Measurements from ENCODE around the gene C1QTNF6. TPM values are rescaled to one million over a fixed set of nuclear protein-coding genes. Genes with fewer than 3 reads are reported as not detected.

Gene C1QTNF6
- total RNA-seq, 1 donor from 2014 or later = 7.7 TPM

DNA sequence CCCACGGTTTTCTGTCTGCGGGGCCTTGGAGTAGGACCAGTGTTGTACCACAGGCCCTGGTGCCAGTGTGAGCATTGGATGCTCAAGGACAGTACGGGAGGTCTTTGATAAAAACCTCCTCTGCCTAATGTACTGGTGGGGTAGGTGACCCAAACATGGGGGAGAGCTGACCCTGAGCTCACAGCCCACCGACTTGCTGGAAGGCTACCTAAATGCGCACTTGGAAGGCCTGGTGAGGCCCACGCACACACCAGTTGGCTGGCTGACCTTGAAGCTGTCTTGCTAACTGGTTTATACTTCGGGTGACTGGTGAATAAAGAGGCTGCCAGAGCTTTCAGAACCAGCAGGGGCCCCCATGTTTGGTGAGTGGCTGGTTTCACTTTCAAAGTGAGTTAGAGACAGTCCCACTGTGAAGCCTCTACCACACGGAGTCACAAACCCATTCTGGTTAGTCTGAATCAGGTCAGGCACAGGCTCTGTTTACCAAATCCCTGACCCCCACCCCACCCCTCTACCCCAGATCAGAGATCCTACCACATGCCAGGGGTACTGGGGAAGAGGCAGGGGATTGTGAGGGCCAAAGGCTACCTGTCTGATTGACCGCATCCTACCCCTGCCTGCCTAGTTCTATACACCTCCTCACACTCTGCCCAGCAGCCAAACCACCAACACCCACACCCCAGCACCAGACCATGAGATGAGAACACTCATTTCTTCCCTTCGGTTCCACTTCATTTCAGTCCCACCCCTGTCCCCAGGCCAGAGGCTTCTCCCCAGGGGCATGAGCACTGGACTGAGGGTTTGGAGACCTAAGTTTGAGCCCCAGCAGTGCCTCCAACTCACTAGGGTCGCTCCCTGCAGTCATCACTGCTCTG lies 25.6 kb downstream of the C1QTNF6 start:
- intact Hi-C loops (cut with micrococcal nuclease) = loop anchor here (1.0 to 5.0 kb wide), 7 partner anchors 12 to 300 kb away; partner anchors contain the start of gene NCF4
- Mint-ChIP-seq H3K36me3 (ENCODE audit: low read depth) (no peaks in the 10 kb centered on the region), H3K4me1 (ENCODE audit: low read depth) (peaks cover 79% of the 10 kb centered on the region), H3K27me3 (ENCODE audit: low read depth) (no peaks in the 10 kb centered on the region), H3K4me3 (ENCODE audit: low read depth) (peak overlapping the region; percentile 47), H3K27ac (peak overlapping the region; percentile 91), H3K9me3 (peaks cover 5% of the 10 kb centered on the region)
- DNase-seq (ENCODE audit: low spot score) = peak; percentile 76

DNA sequence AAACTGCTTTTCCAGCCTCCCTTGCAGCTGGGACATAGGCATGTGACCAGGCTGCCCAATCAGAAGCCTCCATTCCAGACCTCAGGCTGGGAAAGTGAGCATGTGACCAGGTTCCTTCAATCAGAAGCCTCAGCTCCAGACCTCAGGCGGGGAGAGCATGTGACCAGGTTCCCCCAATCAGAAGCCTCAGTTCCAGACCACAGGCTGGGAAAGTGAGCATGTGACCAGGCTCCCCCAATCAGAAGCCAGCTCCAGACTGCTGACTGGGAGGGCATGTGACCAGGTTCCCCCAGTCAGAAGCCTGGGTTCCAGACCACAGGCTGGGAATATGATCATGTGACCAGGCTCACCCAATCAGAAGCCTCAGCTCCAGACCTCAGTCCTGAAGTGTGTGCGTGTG lies 26.6 kb downstream of the C1QTNF6 start:
- Mint-ChIP-seq H3K27me3 (ENCODE audit: low read depth) (no peaks in the 10 kb centered on the region), H3K4me1 (ENCODE audit: low read depth) (peaks cover 74% of the 10 kb centered on the region), H3K4me3 (ENCODE audit: low read depth) (no peak overlapping the region), H3K27ac (peak overlapping the region; percentile 91), H3K36me3 (ENCODE audit: low read depth) (no peaks in the 10 kb centered on the region), H3K9me3 (peaks cover 5% of the 10 kb centered on the region)
- intact Hi-C loops (cut with micrococcal nuclease) = loop anchor here (5.0 kb wide), 1 partner anchor 299 kb away; the partner anchor contains the start of gene NCF4
- DNase-seq (ENCODE audit: low spot score) = no peak

DNA sequence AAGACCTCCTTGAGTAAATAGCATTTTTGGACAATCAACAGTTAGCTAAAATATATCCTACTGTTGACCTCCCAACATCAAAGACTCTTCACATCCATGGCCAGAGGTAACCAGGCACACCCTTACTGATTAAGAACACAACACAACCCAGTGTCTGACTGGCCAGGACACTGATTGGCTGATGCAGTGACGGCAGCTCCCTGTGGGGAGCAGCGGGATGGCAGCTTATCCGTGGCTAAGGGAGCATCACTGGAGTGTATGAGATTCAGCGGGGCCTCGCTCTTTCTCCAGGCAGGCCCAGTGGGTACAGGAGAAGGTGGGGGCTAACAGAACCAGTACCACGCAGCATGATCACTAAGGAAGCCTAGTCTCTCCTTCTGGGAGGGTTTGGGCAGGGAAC lies 28.0 kb downstream of the C1QTNF6 start:
- peaks cover 3% of the 10 kb centered on the region for H3K36me3 Mint-ChIP-seq (ENCODE audit: low read depth)
- H3K4me1 Mint-ChIP-seq (ENCODE audit: low read depth) = peaks cover 80% of the 10 kb centered on the region
- no peaks in the 10 kb centered on the region for H3K27me3 Mint-ChIP-seq (ENCODE audit: low read depth)
- intact Hi-C loops (cut with micrococcal nuclease) = loop anchor here (5.0 kb wide), 1 partner anchor 298 kb away; the partner anchor contains the start of gene NCF4
- peaks cover 5% of the 10 kb centered on the region for H3K9me3 Mint-ChIP-seq
- DNase-seq (ENCODE audit: low spot score) = no peak
- no peak overlapping the region for H3K4me3 Mint-ChIP-seq (ENCODE audit: low read depth)
- H3K27ac Mint-ChIP-seq = peak overlapping the region; percentile 11

DNA sequence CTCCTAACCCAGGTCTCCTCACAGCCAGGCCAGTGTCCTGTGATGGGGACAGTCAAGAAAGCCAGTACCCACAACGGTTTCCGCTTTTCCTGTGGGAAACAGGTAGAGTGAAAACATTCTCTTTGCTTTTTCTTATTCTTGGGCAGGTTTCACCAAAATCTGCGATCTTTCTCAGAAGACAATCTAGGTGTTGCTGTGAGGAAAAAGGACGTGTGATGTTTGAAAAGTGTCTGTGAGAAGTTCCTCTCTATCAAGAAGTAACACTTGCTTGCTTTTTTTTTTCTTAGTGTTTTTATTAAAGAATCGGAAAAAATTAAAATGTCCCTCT lies 29.1 kb downstream of the C1QTNF6 start:
- intact Hi-C loops (cut with micrococcal nuclease) = no loop called here
- peaks cover 3% of the 10 kb centered on the region for H3K36me3 Mint-ChIP-seq (ENCODE audit: low read depth)
- H3K4me3 Mint-ChIP-seq (ENCODE audit: low read depth) = no peak overlapping the region
- H3K27me3 Mint-ChIP-seq (ENCODE audit: low read depth) = no peaks in the 10 kb centered on the region
- no peak overlapping the region for H3K27ac Mint-ChIP-seq
- H3K4me1 Mint-ChIP-seq (ENCODE audit: low read depth) = peaks cover 75% of the 10 kb centered on the region
- DNase-seq (ENCODE audit: low spot score) = no peak
- H3K9me3 Mint-ChIP-seq = peaks cover 5% of the 10 kb centered on the region

DNA sequence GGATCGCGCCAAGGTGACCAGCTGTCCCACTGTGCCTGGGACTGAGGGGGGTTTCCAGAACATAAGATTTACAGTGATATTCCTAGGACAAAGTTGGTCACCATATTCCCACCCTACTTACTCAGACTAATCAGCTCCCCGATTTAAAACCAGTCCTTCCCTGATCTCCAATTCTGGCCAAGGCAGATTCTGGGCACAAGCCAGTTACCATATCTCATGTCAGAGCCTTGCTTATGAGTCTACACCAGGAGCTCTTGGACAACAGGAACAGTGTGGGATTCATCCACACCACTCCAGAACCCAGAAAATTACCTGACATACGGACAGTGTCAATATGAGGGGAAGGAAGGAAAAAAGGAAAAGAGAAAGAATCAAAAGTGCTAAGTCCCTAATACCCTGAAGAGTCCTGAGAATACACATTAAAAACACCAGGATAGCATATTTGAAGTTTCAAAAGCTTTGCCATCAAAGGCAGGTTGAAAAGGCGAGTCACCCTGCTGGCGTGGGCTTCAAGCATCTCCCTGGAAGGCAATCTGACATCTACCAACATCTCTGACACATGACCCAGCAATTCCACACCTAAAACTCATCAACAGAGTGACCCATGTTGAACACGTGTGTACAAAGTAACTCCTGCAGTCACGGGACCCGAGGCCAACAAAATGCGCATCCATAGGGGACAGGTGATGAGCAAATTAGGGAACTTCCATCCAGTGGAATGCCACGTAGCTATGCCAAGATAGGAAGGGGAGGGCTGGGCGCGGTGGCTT lies 30.3 kb downstream of the C1QTNF6 start:
- Mint-ChIP-seq H3K4me3 (ENCODE audit: low read depth) (peak overlapping the region; percentile 32), H3K9me3 (peaks cover 5% of the 10 kb centered on the region), H3K27ac (peak overlapping the region; percentile 79), H3K36me3 (ENCODE audit: low read depth) (peaks cover 3% of the 10 kb centered on the region), H3K4me1 (ENCODE audit: low read depth) (peaks cover 63% of the 10 kb centered on the region), H3K27me3 (ENCODE audit: low read depth) (no peaks in the 10 kb centered on the region)
- intact Hi-C loops (cut with micrococcal nuclease) = no loop called here
- DNase-seq (ENCODE audit: low spot score) = no peak

DNA sequence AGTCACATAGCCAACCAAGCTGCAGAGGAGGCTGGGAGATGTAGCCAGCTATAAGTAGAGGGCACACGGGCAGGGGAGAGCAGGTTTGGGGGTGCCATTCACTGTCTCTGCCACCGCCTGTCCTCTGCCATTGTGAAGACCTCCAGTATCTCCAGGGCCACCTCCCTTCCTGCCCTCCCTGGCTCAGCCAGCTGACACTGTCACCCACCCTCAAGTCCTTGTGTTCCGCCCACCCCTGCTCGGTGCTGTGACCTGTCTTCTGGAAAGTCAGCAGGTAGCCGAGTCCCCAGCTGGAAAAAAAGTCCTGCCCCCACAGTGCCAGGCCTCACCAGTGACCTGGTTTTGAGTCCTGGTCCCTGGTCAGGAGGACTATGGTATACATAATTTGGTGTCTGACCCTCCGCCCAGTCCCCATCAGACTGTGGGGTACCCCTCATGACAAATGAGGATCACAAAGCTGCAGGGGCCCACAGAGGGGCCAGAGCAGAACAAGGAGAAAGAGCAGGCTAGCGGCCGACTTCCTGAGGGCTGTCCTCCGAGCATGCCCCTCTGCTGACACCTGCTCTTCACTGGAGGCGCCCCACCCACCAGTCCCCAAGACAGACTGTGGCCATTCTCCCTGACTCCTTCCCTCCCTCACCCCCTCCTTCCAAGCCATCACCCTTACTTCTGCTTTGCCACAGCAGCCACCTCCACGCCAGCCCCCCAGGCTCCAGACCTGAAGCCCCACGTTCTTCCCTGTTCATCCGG lies 31.2 kb downstream of the C1QTNF6 start:
- Mint-ChIP-seq H3K36me3 (ENCODE audit: low read depth) (peaks cover 3% of the 10 kb centered on the region), H3K9me3 (peaks cover 6% of the 10 kb centered on the region), H3K4me1 (ENCODE audit: low read depth) (peaks cover 56% of the 10 kb centered on the region), H3K27ac (peak overlapping the region; percentile 47), H3K27me3 (ENCODE audit: low read depth) (no peaks in the 10 kb centered on the region), H3K4me3 (ENCODE audit: low read depth) (no peak overlapping the region)
- no peak for DNase-seq (ENCODE audit: low spot score)
- intact Hi-C loops (cut with micrococcal nuclease) = no loop called here

DNA sequence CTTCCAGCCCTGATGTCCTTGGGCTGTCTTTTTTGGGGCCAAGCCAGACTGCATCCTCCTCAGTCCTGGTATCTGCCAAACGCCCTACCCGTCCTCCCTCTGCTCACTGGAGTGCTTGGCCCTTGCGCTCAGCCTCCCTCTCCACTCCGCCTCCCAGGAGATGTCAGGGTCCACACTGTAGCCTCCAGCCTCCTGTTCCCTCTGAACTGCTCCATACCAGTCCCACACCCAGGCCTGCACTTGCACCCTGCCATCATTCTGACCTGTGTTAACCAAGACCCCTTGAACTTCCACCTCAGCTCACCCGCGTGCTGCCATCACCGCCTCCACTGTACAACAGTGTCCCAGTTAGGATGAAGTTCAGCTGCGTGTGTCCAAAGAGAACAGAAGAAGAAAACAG lies 32.1 kb downstream of the C1QTNF6 start:
- no peak for DNase-seq (ENCODE audit: low spot score)
- Mint-ChIP-seq H3K27me3 (ENCODE audit: low read depth) (no peaks in the 10 kb centered on the region), H3K4me3 (ENCODE audit: low read depth) (no peak overlapping the region), H3K36me3 (ENCODE audit: low read depth) (peaks cover 3% of the 10 kb centered on the region), H3K4me1 (ENCODE audit: low read depth) (peaks cover 53% of the 10 kb centered on the region), H3K27ac (peak overlapping the region; percentile 55), H3K9me3 (peaks cover 10% of the 10 kb centered on the region)
- intact Hi-C loops (cut with micrococcal nuclease) = no loop called here

DNA sequence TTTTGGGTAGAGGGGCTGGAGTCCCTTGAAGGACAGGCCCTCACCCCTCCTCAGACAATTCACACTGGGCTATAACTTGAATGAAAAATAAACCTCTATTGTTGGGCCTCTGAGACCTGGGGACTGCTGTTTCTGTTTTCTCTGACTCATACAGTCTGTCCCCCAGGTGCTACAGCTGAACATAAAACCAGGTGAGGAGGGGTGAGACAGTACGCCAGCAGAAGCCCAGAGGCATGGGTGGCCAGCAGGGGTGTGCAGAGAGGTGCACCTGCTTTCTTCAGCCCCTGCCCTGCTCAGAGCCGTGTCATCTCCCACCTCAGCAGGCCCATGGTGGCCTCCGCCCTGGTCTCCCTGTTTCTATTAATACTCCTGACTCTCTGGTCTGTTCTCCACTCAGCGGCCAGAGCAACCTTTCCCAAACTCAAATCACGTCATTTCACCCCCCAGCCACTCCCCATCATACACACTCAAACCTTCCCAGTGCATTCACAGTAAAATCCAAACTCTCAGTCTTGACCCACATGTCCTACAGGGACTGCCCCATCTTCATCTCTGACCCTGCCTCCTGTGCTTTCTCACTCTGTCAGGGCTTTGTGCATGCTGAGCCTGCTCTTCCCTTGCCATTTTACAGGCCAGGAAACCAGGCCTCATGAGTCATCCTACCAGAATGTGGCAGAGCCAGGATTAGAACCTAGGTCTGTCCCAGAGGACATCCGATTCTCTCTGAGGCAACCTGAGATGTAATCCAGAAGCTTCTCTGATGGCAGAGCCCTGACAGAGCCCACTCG lies 32.9 kb downstream of the C1QTNF6 start:
- intact Hi-C loops (cut with micrococcal nuclease) = no loop called here
- DNase-seq (ENCODE audit: low spot score) = no peak
- Mint-ChIP-seq H3K36me3 (ENCODE audit: low read depth) (peaks cover 3% of the 10 kb centered on the region), H3K4me1 (ENCODE audit: low read depth) (peaks cover 57% of the 10 kb centered on the region), H3K27ac (peak overlapping the region; percentile 52), H3K27me3 (ENCODE audit: low read depth) (no peaks in the 10 kb centered on the region), H3K9me3 (peaks cover 15% of the 10 kb centered on the region), H3K4me3 (ENCODE audit: low read depth) (no peak overlapping the region)

DNA sequence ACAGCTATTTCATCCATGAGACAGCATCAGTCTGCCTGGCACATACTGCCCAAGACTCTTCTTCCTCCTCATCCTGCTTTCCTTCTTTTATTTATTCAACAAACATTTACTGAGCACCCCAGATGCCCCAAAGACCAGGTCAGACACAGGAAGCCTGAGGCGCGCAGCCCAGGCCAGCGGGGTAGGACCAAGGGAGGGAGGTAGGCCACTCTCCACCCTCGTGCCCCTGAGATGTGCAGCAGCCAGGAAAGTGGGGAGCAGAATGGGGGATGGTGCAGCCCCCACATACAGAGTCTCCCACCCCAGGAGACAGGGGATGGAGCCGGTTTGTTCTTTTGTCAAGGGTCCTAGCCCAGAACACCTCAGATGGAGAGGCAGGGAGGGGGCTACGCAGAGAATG lies 34.1 kb downstream of the C1QTNF6 start:
- Mint-ChIP-seq H3K4me1 (ENCODE audit: low read depth) (peaks cover 51% of the 10 kb centered on the region), H3K27me3 (ENCODE audit: low read depth) (no peaks in the 10 kb centered on the region), H3K27ac (no peak overlapping the region)

DNA sequence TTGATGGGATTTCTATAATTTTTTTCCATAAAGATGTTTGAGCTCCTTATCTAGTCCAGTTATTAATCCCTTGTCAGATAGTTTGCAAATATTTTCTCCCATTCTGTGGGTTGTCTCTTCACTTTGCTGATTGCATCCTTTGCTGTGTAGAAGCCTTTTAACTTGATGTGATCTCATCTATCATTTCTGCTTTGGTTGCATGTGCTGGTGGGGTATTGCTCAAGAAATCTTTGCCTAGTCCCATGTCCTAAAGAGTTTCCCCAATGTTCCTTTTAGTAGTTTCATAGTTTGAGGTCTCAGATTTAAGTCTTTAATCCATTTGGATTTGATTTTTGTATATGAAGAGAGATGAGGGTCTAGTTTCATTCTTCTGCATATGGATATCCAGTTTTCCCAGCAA lies 36.6 kb downstream of the C1QTNF6 start:
- peak overlapping the region; percentile 71 for H3K27ac Mint-ChIP-seq

More for the DNA sequence above, 34.1 kb downstream of the C1QTNF6 start:
- no peak for DNase-seq (ENCODE audit: low spot score)
- intact Hi-C loops (cut with micrococcal nuclease) = no loop called here
- no peak overlapping the region for H3K4me3 Mint-ChIP-seq (ENCODE audit: low read depth)
- peaks cover 15% of the 10 kb centered on the region for H3K9me3 Mint-ChIP-seq
- H3K36me3 Mint-ChIP-seq (ENCODE audit: low read depth) = peaks cover 14% of the 10 kb centered on the region

DNA sequence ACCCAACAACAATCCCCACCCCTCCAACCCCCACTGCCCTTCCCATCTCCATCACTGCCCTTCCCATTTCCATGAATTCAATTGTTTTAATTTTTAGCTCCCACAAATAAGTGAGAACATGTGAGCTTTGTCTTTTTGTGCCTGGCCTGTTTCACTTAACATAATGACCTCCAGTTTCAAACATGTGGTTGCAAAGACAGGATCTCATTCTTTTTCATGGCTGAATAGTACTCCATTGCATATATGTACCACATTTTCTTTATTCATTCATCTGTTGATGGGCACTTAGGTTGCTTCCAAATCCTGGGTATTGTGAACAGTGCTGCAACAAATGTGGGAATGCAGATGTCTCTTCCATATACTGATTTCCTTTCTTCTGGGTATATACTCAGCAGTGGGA lies 37.3 kb downstream of the C1QTNF6 start:
- no peak for DNase-seq (ENCODE audit: low spot score)
- Mint-ChIP-seq H3K27me3 (ENCODE audit: low read depth) (no peaks in the 10 kb centered on the region), H3K9me3 (peaks cover 15% of the 10 kb centered on the region), H3K36me3 (ENCODE audit: low read depth) (peaks cover 46% of the 10 kb centered on the region), H3K4me1 (ENCODE audit: low read depth) (peaks cover 49% of the 10 kb centered on the region), H3K4me3 (ENCODE audit: low read depth) (no peak overlapping the region), H3K27ac (peak overlapping the region; percentile 71)
- intact Hi-C loops (cut with micrococcal nuclease) = loop anchor here (1.0 kb wide), 3 partner anchors 12 to 71 kb away; no protein-coding TSS in a partner anchor

More for the DNA sequence above, 36.6 kb downstream of the C1QTNF6 start:
- DNase-seq (ENCODE audit: low spot score) = no peak
- H3K4me3 Mint-ChIP-seq (ENCODE audit: low read depth) = no peak overlapping the region
- H3K4me1 Mint-ChIP-seq (ENCODE audit: low read depth) = peaks cover 48% of the 10 kb centered on the region
- peaks cover 15% of the 10 kb centered on the region for H3K9me3 Mint-ChIP-seq
- intact Hi-C loops (cut with micrococcal nuclease) = no loop called here
- peaks cover 39% of the 10 kb centered on the region for H3K36me3 Mint-ChIP-seq (ENCODE audit: low read depth)
- H3K27me3 Mint-ChIP-seq (ENCODE audit: low read depth) = no peaks in the 10 kb centered on the region

Data from activated T-helper 2 cell treated with anti-CD3 and anti-CD28 coated beads, Interferon-gamma antibody, Interleukin-2, Interleukin-4, amounts not matched to agents 10 μg/mL and 5 μg/mL and 100 μg/mL, durations not matched to agents 14 hours and 24 hours and 36 hours (primary cell).